ENCODE results near the gene OR52H1. TPM values are rescaled to one million over a fixed set of nuclear protein-coding genes. Genes with fewer than 3 reads are reported as not detected.
"Not testable (repeated sequence)": the region's sequence is repeated elsewhere in the genome, so short reads cannot be mapped to it uniquely, and the experiment has no call there.

The OR52H1 gene
- polyA plus RNA-seq, 2 of the 4 experiments (the other 2 are of a cell fraction) = not detected

- peaks cover 8% of the 10 kb centered on the region for H3K4me1 ChIP-seq
- ATAC-seq = no peak
- CTCF ChIA-PET = interaction anchor here (1.3 kb wide), 1 partner anchor 92 kb away, joined by 5 read pairs; the partner anchor contains the start of gene TRIM5
- POLR2A ChIA-PET = no interaction called here
- H3K9me3 ChIP-seq = no peaks in the 10 kb centered on the region
- DNase-seq (ENCODE audit: low read depth in 1 of 2, low spot score in 1 of 2) = no peak
- WGBS (ENCODE audit: missing lambda C conversion rate) = 90% methylated on average over 5 of the region's 5 CpGs
- no peak overlapping the region for H3K4me2 ChIP-seq
- H3K4me3 ChIP-seq = no peak overlapping the region
- FAIRE-seq = no peak
- TF ChIP-seq ATOH8 (CRISPR knock-in tag; IDR thresholded peaks at IDR 0.05; ENCODE audit: low read depth) = no peak
- no peak for TF ChIP-seq TFCP2L1 (CRISPR knock-in tag; IDR thresholded peaks at IDR 0.05)
- TF ChIP-seq, protein P1, sequence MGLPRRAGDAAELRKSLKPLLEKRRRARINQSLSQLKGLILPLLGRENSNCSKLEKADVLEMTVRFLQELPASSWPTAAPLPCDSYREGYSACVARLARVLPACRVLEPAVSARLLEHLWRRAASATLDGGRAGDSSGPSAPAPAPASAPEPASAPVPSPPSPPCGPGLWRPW (IDR thresholded peaks at IDR 0.05) = no peak
- no peak for TF ChIP-seq RFX5 (IDR thresholded peaks at IDR 0.05)
- no peak for TF ChIP-seq EHMT2 (IDR thresholded peaks at IDR 0.05; ENCODE audit: low read depth)
- no peak for TF ChIP-seq POLR2A (IDR thresholded peaks at IDR 0.05; ENCODE audit: low read length)
- no peak for TF ChIP-seq PHF8 (IDR thresholded peaks at IDR 0.05; ENCODE audit: borderline replicate concordance, low read depth)
- TF ChIP-seq CHD4 (IDR thresholded peaks at IDR 0.05; ENCODE audit: borderline replicate concordance) = no peak
- TF ChIP-seq HOXB5 (CRISPR knock-in tag; IDR thresholded peaks at IDR 0.05) = no peak
- no peak for TF ChIP-seq HOXA7 (CRISPR knock-in tag; IDR thresholded peaks at IDR 0.05)
- TF ChIP-seq KDM1A (IDR thresholded peaks at IDR 0.05; ENCODE audit: low read depth) = no peak
- no peak for TF ChIP-seq ELK1 (IDR thresholded peaks at IDR 0.05; ENCODE audit: low read depth, low read length)
- no peak for TF ChIP-seq HOXB13 (CRISPR knock-in tag; IDR thresholded peaks at IDR 0.05; ENCODE audit: low read depth)
- TF ChIP-seq BHLHE40 (IDR thresholded peaks at IDR 0.05; ENCODE audit: low read depth, low read length) = no peak
- no peak for TF ChIP-seq POLR2AphosphoS2 (conservative IDR thresholded peaks at IDR 0.05; ENCODE audit: low read length)
- TF ChIP-seq, protein P2, sequence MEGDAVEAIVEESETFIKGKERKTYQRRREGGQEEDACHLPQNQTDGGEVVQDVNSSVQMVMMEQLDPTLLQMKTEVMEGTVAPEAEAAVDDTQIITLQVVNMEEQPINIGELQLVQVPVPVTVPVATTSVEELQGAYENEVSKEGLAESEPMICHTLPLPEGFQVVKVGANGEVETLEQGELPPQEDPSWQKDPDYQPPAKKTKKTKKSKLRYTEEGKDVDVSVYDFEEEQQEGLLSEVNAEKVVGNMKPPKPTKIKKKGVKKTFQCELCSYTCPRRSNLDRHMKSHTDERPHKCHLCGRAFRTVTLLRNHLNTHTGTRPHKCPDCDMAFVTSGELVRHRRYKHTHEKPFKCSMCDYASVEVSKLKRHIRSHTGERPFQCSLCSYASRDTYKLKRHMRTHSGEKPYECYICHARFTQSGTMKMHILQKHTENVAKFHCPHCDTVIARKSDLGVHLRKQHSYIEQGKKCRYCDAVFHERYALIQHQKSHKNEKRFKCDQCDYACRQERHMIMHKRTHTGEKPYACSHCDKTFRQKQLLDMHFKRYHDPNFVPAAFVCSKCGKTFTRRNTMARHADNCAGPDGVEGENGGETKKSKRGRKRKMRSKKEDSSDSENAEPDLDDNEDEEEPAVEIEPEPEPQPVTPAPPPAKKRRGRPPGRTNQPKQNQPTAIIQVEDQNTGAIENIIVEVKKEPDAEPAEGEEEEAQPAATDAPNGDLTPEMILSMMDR (IDR thresholded peaks at IDR 0.05) = no peak
- no peak for TF ChIP-seq EHF (CRISPR knock-in tag; IDR thresholded peaks at IDR 0.05)
- no peak for TF ChIP-seq MAFK (IDR thresholded peaks at IDR 0.05; ENCODE audit: partially characterized antibody)
- no peak overlapping the region for H3K27ac ChIP-seq
These were observed 44.3 kb upstream of the OR52H1 start for GRCh38 chr11:5592615-5593014.

- TF ChIP-seq EHF (CRISPR knock-in tag; IDR thresholded peaks at IDR 0.05) (no peak), RNF2 (IDR thresholded peaks at IDR 0.05; ENCODE audit: borderline replicate concordance, low read depth) (no peak), KDM5A (IDR thresholded peaks at IDR 0.05) (no peak), BCL3 (IDR thresholded peaks at IDR 0.05) (no peak), RARB (CRISPR knock-in tag; IDR thresholded peaks at IDR 0.05) (no peak), BHLHE40 (IDR thresholded peaks at IDR 0.05; ENCODE audit: low read depth, low read length) (no peak), HOXA7 (CRISPR knock-in tag; IDR thresholded peaks at IDR 0.05) (no peak), TP53 (CRISPR knock-in tag; IDR thresholded peaks at IDR 0.05) (no peak), SREBF2 (IDR thresholded peaks at IDR 0.05) (no peak), PHF8 (IDR thresholded peaks at IDR 0.05; ENCODE audit: borderline replicate concordance, low read depth) (no peak), CHD4 (IDR thresholded peaks at IDR 0.05; ENCODE audit: borderline replicate concordance) (no peak)
- DNase-seq (ENCODE audit: low read depth in 1 of 2, low spot score in 1 of 2) (no peak), FAIRE-seq (no peak), ATAC-seq (no peak)
- Histone ChIP-seq H3K4me1 (peaks cover 7% of the 10 kb centered on the region), H3K4me2 (no peak overlapping the region), H3K27ac (no peak overlapping the region), H3K4me3 (no peak overlapping the region), H3K9me3 (no peaks in the 10 kb centered on the region)
- ChIA-PET CTCF (interaction anchor here (1.1 to 1.3 kb wide), 2 partner anchors 93 to 115 kb away, joined by 3 to 5 read pairs; partner anchors contain the start of gene TRIM5), POLR2A (no interaction called here)
- 68% methylated on average over 3 of the region's 3 CpGs for WGBS (ENCODE audit: missing lambda C conversion rate)
These were observed 43.3 kb upstream of the OR52H1 start for GRCh38 chr11:5591613-5592012.

- WGBS (ENCODE audit: missing lambda C conversion rate) = 94% methylated on average over 16 of the region's 31 CpGs
These were observed 41.6 kb upstream of the OR52H1 start for GRCh38 chr11:5589906-5590305.

GRCh38 chr11:5584458-5584857, 36.1 kb upstream of the OR52H1 start:
- FAIRE-seq; H3K4me2 ChIP-seq; H3K27ac ChIP-seq; H3K4me1 ChIP-seq; ATAC-seq; POLR2A ChIA-PET; DNase-seq (ENCODE audit: low read depth in 1 of 2, low spot score in 1 of 2); CTCF ChIA-PET; H3K4me3 ChIP-seq; H3K9me3 ChIP-seq: not testable (repeated sequence)
- WGBS (ENCODE audit: missing lambda C conversion rate) = 86% methylated on average over 5 of the region's 5 CpGs

More at GRCh38 chr11:5589906-5590305, 41.6 kb upstream of the OR52H1 start:
- DNase-seq (ENCODE audit: low read depth in 1 of 2, low spot score in 1 of 2); H3K4me3 ChIP-seq; ATAC-seq; CTCF ChIA-PET; H3K9me3 ChIP-seq; H3K4me2 ChIP-seq; H3K4me1 ChIP-seq; FAIRE-seq; H3K27ac ChIP-seq; POLR2A ChIA-PET: not testable (repeated sequence)
